Tibial nerve (tissue), 4 donors: ENCODE measurements around the gene SESTD1.

Source experiments
- CTCF ChIP-seq, 5 experiments: fragments of 200-600 bp in 3 of 5; fragments of 450-650 bp in 2 of 5; sonication (generic) in 3 of 5; IDR thresholded peaks; one replicate each; pipeline ENCODE4 v1.5.1; 2016 to 2019; ENCODE audit warnings: antibody characterized with exemption in 5 of 5, mild to moderate bottlenecking in 3 of 5, moderate library complexity in 2 of 5
- EP300 ChIP-seq, 2 donors: sonication (generic); formaldehyde crosslinking; IDR thresholded peaks; one replicate each; pipeline ENCODE4 v1.6.1; 2017; ENCODE audit warnings: antibody characterized with exemption in 2 of 2, mild to moderate bottlenecking in 1 of 2
- POLR2A ChIP-seq, 2 donors: fragments of 450-650 bp; IDR thresholded peaks; one replicate each; pipeline ENCODE4 v1.6.1; 2017; ENCODE audit warnings: antibody characterized with exemption in 2 of 2, mild to moderate bottlenecking in 2 of 2, moderate library complexity in 2 of 2

- TF ChIP-seq CTCF (IDR thresholded peaks at IDR 0.05) (no peak), POLR2A (IDR thresholded peaks at IDR 0.05) (no peak), EP300 (IDR thresholded peaks at IDR 0.05) (no peak)
Measured at GRCh38 chr2:179270689-179271088, 6.1 kb upstream of the SESTD1 start.
